A673 (cell line): ENCODE results near the gene LIMS2. TPM values are rescaled to one million over a fixed set of nuclear protein-coding genes. Genes with fewer than 3 reads are reported as not detected.

Experiments used
- BruUV-seq: library from RNA; stranded (reverse); fragments of 400-500 nt; replicated peaks from 2 replicates; lab custom pipeline; 2021; lab: Mats Ljungman, UMichigan
- CTCF ChIA-PET: fragments of 300-600 bp; sonication (Branson Sonifier 250); formaldehyde crosslinking; loops from one replicate; lab custom pipeline; 2022; ENCODE audit warnings: antibody characterized with exemption; lab: Charles Lee
- POLR2A ChIA-PET: fragments of 300-600 bp; sonication (Branson Sonifier 250); formaldehyde crosslinking; loops from one replicate; lab custom pipeline; 2022; ENCODE audit warnings: antibody characterized with exemption; ENCODE audit not compliant: low non-redundant PET; lab: Charles Lee
- DNase-seq: peaks from one replicate; pipeline ENCODE4 v3.0.0-alpha.2; 2015; ENCODE audit warnings: low spot score
- H3K27ac ChIP-seq: fragments of 200-600 bp; sonication (generic); 2 replicates; pipeline ENCODE4 v1.5.1; 2016; ENCODE audit warnings: mixed run types, low read depth, mild to moderate bottlenecking, mixed read lengths, antibody characterized with exemption, low read length; ENCODE audit not compliant: poor library complexity, severe bottlenecking
- H3K27me3 ChIP-seq: fragments of 200-600 bp; sonication (generic); replicated peaks from 2 replicates; pipeline ENCODE4 v1.6.1; 2017; ENCODE audit warnings: mixed run types, low read depth, mild to moderate bottlenecking, mixed read lengths, antibody characterized with exemption, low read length; ENCODE audit not compliant: insufficient read depth, poor library complexity
- H3K36me3 ChIP-seq: fragments of 200-600 bp; sonication (generic); 2 replicates; pipeline ENCODE4 v1.6.1; 2016; ENCODE audit warnings: mixed run types, mild to moderate bottlenecking, mixed read lengths, antibody characterized with exemption, low read length; ENCODE audit not compliant: insufficient read depth, poor library complexity, severe bottlenecking
- H3K4me1 ChIP-seq: fragments of 200-600 bp; sonication (generic); 2 replicates; pipeline ENCODE4 v1.6.1; 2017; ENCODE audit warnings: mixed run types, mild to moderate bottlenecking, mixed read lengths, antibody characterized with exemption, low read length; ENCODE audit not compliant: insufficient read depth, poor library complexity, severe bottlenecking
- H3K4me3 ChIP-seq: fragments of 200-600 bp; sonication (generic); 2 replicates; pipeline ENCODE4 v1.5.1; 2016; ENCODE audit warnings: low read depth, mixed run types, mild to moderate bottlenecking, mixed read lengths, low read length; ENCODE audit not compliant: poor library complexity, severe bottlenecking
- H3K9me3 ChIP-seq: fragments of 200-600 bp; sonication (generic); 2 replicates; pipeline ENCODE4 v1.6.1; 2016; ENCODE audit warnings: mixed run types, low read depth, mild to moderate bottlenecking, mixed read lengths, antibody characterized with exemption, low read length; ENCODE audit not compliant: poor library complexity, severe bottlenecking
- CTCF ChIP-seq: fragments of 300-800, 200-600 bp; sonication (generic); conservative IDR thresholded peaks from 2 replicates; pipeline ENCODE4 v1.5.1; 2017; ENCODE audit warnings: low read depth, mild to moderate bottlenecking, antibody characterized with exemption, low read length, moderate library complexity, mixed read lengths
- EZH2 ChIP-seq: fragments of 200-600 bp; sonication (generic); IDR thresholded peaks from 2 replicates; pipeline ENCODE4 v1.6.1; 2017; ENCODE audit warnings: borderline replicate concordance, low read depth, mild to moderate bottlenecking, mixed read lengths, antibody characterized with exemption, low read length; ENCODE audit not compliant: poor library complexity, severe bottlenecking
- intact Hi-C: fragments of 100-400 bp; cut with micrococcal nuclease; formaldehyde crosslinking; loops from one replicate; pipeline ENCODE4 v1.10.0; 2022; ENCODE audit not compliant: unreplicated experiment
- total RNA-seq: library from RNA; stranded (reverse); gene quantifications from 2 replicates; pipeline ENCODE4 v1.2.3, GENCODE V29; 2021

Gene LIMS2
- total RNA-seq, 1 experiment from 2014 or later = 1.2 TPM

DNA sequence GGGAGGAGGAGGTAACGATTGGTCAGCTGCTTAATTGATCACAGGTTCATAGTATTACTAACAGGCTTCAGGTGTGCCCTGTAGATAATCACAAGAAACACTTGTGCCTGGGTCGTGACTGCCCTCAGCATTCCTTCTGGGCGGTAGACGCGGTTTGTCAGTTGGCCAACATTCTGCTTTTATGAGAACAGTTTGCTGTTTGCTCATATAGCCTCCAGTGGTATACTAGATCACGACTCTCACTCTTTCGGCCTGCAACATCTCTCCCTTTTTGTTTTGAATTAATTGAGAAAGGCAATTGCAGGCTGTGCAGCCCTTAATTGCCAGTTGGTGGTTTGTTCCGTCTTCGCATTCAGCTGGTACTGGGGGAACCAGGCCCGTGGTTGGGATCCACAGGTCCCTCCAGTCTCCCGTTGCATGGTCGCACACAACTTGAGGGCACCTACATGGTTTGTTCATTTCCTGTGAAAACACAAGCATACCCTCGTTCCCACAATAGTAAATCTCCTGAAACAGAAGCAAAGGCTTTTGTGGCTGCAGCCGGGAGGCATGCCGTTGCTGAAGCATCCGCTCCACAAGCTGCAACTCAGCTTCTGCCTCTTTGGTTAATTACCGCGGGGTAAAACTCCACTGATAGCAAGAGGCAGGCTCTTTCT lies 59.7 kb downstream of the LIMS2 start:
- no peak for DNase-seq
- H3K4me1 ChIP-seq = no peaks in the 10 kb centered on the region
- intact Hi-C loops = no loop called here
- ChIA-PET CTCF (no interaction called here), POLR2A (no interaction called here)
- TF ChIP-seq CTCF = no peak
- no peak for TF ChIP-seq EZH2
- no peaks in the 10 kb centered on the region for H3K36me3 ChIP-seq
- no peak overlapping the region for H3K4me3 ChIP-seq
- no peak overlapping the region for H3K27ac ChIP-seq
- no TSS peak for BruUV-seq
- peaks cover 7% of the 10 kb centered on the region for H3K9me3 ChIP-seq
- no peaks in the 10 kb centered on the region for H3K27me3 ChIP-seq

DNA sequence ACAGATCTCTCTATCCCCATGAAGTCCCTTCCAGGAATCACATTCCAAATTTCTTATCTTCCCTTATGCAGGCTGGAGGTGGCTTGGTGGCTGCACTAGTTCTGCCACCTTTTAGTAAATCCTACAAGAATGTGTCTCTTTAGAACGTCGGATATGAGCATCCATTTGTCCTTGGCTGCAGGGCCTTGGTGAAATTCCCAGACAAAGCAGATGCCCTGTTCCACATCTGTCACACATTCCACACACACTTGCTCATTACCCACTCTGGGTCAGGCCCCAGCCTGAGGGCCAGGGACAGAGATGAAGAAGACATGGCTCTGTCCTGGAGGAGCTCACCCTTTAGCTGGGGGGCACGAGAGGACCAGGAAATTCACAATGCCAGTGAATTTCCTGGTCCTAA lies 60.6 kb downstream of the LIMS2 start:
- no peak for TF ChIP-seq EZH2
- no peak for TF ChIP-seq CTCF
- no TSS peak for BruUV-seq
- ChIA-PET POLR2A (no interaction called here), CTCF (no interaction called here)
- H3K36me3 ChIP-seq = no peaks in the 10 kb centered on the region
- no peaks in the 10 kb centered on the region for H3K27me3 ChIP-seq
- intact Hi-C loops = no loop called here
- no peak overlapping the region for H3K27ac ChIP-seq
- peaks cover 7% of the 10 kb centered on the region for H3K9me3 ChIP-seq
- H3K4me1 ChIP-seq = no peaks in the 10 kb centered on the region
- H3K4me3 ChIP-seq = no peak overlapping the region
- DNase-seq = no peak

GRCh38 chr2:127614246-127614645 lies 61.1 kb downstream of the LIMS2 start:
- ChIA-PET POLR2A (no interaction called here), CTCF (no interaction called here)
- TF ChIP-seq EZH2 (no peak), CTCF (no peak)
- no peak overlapping the region for H3K4me3 ChIP-seq
- intact Hi-C loops = no loop called here
- H3K27ac ChIP-seq = no peak overlapping the region
- no peaks in the 10 kb centered on the region for H3K27me3 ChIP-seq
- H3K36me3 ChIP-seq = no peaks in the 10 kb centered on the region
- no peaks in the 10 kb centered on the region for H3K4me1 ChIP-seq
- BruUV-seq = no TSS peak
- no peak for DNase-seq
- peaks cover 7% of the 10 kb centered on the region for H3K9me3 ChIP-seq
